PFSK-1 (cell line): ENCODE data around the gene CYB5B.

Experiments
- FOXP2 ChIP-seq: optimal IDR thresholded peaks from 2 replicates; pipeline ENCODE3; 2011; ENCODE audit warnings: borderline replicate concordance, control low read depth, inconsistent platforms; ENCODE audit not compliant: insufficient read depth; ENCODE audit errors: extremely low read length, extremely low read depth
- POLR2AphosphoS5 ChIP-seq: IDR thresholded peaks from 2 replicates; pipeline ENCODE4 v1.6.1; 2012; ENCODE audit warnings: low read depth, mild to moderate bottlenecking, control low read depth, low read length, moderate library complexity
- REST ChIP-seq, 2 experiments: IDR thresholded peaks; 2 replicates each; pipeline versions ENCODE4 v1.6.1 to v1.8.0; 2011 to 2012; ENCODE audit warnings: low read depth in 2 of 2, low read length in 2 of 2, control low read depth in 1 of 2, inconsistent platforms in 1 of 2, mild to moderate bottlenecking in 1 of 2, moderate library complexity in 1 of 2; ENCODE audit not compliant: insufficient read depth in 1 of 2
- SIN3A ChIP-seq: IDR thresholded peaks from 2 replicates; pipeline ENCODE4 v1.6.1; 2012; ENCODE audit warnings: mild to moderate bottlenecking, low read length, moderate library complexity, borderline replicate concordance; ENCODE audit not compliant: insufficient read depth
- TAF1 ChIP-seq: IDR thresholded peaks from 2 replicates; pipeline ENCODE4 v1.6.1; 2012; ENCODE audit warnings: low read length, control low read depth, borderline replicate concordance; ENCODE audit not compliant: insufficient read depth

- no peak for TF ChIP-seq REST (IDR thresholded peaks at IDR 0.05; ENCODE audit: insufficient read depth in 1 of 2, low read depth in 2 of 2, low read length in 2 of 2)
- TF ChIP-seq POLR2AphosphoS5 = no peak
- TF ChIP-seq TAF1 = no peak
- no peak for TF ChIP-seq SIN3A
- TF ChIP-seq FOXP2 = no peak
Measured at GRCh38 chr16:69496896-69497295, 72.5 kb downstream of the CYB5B start.
